NCI-H2196 treated with DMSO at 0.1 percent for 48 hours (cell line): Measurements from ENCODE around the gene ASS1.

Experiments
- DNase-seq: peaks from one replicate; lab custom pipeline; 2025; ENCODE audit not compliant: unreplicated experiment; lab: John Stamatoyannopoulos, UW

ASS1 gene

GRCh38 chr9:130493021-130493420 lies 48.3 kb downstream of the ASS1 start:
- DNase-seq = no peak

GRCh38 chr9:130493476-130493875 lies 48.7 kb downstream of the ASS1 start:
- DNase-seq = no peak

DNA sequence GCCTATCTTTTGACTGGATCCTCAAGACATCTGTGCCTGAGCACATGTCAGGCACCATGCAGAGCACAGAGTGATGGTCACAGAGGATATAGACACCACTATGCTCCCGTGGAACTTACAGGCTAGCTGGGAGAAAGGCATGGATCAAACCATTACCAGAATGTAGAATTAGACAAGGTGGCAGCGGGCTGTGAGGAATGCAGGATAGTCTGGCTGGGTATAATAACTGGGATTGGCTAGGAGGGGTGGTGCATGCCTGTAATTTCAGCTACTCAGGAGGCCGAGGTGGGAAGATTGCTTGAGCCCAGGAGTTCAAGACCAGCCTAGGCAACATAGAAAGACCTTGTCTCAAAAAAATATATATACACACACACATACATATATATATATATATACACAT lies 50.3 kb downstream of the ASS1 start:
- no peak for DNase-seq

DNA sequence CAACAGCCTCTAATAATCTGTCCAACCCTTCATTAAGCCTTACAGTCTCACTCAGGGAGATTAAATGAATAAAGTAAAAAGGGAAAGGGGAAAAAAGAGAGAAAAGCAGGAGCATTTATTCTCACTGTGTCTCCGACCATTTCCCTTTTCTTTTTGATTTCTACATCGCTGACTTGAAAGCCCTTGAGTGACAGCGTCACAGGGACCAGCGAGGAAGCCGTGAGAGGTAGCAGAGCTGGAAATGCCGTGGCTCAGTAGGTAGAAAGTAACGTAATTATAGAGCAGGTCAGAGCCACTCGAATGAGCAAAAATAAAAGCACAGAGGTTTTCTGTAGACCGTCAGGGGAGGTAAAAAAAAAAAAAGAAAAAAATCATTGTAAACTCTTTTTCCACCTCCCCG lies 52.4 kb downstream of the ASS1 start:
- no peak for DNase-seq

GRCh38 chr9:130498298-130498917 lies 53.6 kb downstream of the ASS1 start:
- DNase-seq = no peak

GRCh38 chr9:130498918-130499698 lies 54.3 kb downstream of the ASS1 start:
- DNase-seq = no peak

DNA sequence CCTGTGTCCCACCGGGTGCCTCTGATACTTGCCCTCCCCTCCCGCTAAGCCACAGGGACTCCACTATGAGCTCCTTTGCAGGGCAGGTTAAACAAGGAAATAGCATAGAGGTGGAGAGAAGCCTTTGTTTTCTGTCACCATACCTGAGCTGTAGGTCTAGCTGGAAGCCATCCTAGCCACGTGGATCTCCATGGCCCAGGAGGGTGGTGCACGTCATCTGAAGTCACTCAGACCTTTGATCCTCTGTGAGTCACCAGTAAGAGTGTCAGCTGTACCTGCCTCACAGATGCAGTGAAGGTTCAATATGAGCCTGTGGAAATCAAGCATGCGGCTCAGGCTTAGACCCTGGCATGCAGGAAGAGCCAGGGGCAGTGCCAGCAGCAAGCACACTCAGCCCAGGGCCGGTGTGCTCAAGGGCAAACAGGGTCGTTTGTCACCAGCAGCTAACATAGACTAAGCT lies 55.1 kb downstream of the ASS1 start:
- peak; percentile 4 for DNase-seq

GRCh38 chr9:130500340-130501180 lies 55.8 kb downstream of the ASS1 start:
- no peak for DNase-seq

DNA sequence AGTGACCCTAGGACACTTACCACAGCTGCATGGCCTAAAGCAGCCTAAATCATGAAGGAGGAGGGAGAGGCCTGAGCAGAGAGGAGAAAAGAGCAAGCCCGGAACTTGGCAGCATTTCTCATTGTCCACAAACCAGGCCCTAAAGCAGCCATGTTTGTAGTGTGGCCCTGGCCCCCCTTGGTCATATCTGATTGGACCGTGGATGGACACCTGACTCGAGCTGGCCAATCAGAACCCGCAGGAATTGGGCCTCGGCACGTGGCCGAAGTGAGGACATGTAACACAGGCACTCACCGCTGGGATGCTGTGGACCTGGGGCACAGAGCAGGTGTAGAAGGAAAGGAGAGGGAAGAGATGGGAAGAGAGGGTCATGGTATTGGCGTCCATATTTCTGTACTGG lies 56.9 kb downstream of the ASS1 start:
- no peak for DNase-seq

GRCh38 chr9:130508218-130508617 lies 63.5 kb downstream of the ASS1 start:
- DNase-seq = no peak

DNA sequence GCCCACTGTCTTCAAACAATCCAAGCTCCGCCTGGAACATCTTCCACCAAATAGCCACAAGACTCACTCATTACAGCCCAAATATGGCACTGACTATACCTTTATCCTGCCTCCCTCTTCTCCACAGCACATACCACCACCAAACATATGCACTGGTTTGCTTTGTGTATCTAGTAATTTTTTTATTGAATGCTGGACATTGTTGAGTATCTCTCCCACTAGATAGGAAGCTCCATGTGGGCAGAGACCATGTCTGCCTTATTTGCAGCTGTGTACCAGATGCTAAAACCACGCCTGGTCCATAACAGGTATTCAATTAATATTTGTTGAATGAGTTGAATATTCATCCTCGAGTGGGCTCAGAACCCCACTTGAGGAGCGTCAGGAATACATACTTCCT lies 67.4 kb downstream of the ASS1 start:
- DNase-seq = no peak

- DNase-seq = no peak
Observed at GRCh38 chr9:130513078-130513477, 68.3 kb downstream of the ASS1 start.

GRCh38 chr9:130518233-130518632 lies 73.5 kb downstream of the ASS1 start:
- no peak for DNase-seq

- no peak for DNase-seq
Observed at GRCh38 chr9:130518943-130519799, 74.4 kb downstream of the ASS1 start.

DNA sequence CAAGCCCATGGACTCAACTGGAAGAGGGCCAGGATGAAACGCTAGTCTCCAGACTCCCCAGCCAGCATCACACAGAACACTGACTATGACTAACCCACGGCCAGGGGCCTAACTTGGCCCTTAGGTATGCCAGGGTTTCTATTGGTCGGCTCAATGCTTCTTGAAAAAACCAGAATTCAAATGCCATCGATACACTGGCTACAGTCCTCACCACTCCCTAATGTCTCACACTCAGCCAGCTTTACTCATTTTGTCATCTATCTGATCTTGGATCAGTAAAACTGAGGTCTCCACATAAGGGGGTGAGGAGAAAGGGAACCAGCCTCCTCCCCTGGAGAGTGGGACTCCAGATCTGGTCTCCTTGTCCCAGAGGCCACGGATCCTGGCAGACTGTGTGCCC lies 75.2 kb downstream of the ASS1 start:
- no peak for DNase-seq

DNA sequence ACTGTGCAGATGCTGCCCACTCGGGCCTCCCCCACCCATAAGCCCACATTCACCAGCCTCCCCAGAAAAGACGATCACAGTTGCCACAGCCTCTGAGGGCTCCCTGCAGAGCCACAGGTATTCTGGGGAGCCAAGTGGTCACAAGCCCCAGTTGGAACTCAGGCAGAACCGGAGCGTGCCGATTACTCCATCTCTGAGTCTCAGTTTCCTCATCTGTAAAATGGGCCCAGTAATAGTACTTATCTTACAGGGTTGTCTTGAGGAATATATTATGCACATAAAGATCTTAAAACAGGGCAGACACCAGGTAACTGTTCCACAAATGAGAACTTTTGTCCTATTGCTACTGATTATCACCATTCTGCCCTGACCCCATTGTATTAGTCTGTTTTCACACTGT lies 77.0 kb downstream of the ASS1 start:
- DNase-seq = no peak

GRCh38 chr9:130522233-130522808 lies 77.6 kb downstream of the ASS1 start:
- no peak for DNase-seq

GRCh38 chr9:130523921-130524320 lies 79.2 kb downstream of the ASS1 start:
- no peak for DNase-seq

- DNase-seq = no peak
Observed at GRCh38 chr9:130526193-130526853, 81.6 kb downstream of the ASS1 start.
